ENCODE results near the gene OR1A2. TPM values are rescaled to one million over a fixed set of nuclear protein-coding genes. Genes with fewer than 3 reads are reported as not detected.

OR1A2 gene
- total and polyA plus RNA-seq, 2 of the 8 experiments (the other 6 are each of a cell fraction or from before 2014, with no cell fraction given), result not detected

DNA sequence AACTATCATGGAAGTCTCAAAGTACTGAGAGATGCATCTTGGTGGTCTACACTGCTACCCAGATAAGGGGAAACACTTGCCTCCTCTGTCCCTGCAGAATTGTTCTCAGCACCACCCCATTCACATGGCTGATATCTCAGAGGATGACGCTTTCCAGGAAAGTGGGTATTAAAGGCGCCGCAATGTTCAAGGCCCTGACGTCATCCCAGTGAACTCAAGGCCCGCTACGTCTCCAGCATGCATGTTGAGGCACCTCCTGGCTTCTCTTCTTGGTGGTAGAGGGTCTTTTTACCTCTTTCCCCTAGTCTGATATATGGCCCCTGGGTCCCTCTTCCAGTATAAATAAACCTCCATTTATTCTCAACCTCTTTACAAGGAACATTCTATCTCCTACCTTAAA lies 11.2 kb downstream of the OR1A2 start:
- POLR2A ChIA-PET (ENCODE audit: partially characterized antibody), result no interaction called here
- H3K18ac ChIP-seq (ENCODE audit: extremely low read depth, low read length), result no peak overlapping the region
- no peaks in the 10 kb centered on the region for H3K4me1 ChIP-seq (replicated peaks in 1 of 4; ENCODE audit: control insufficient read depth in 3 of 4, insufficient read depth in 4 of 4, low read length in 3 of 4)
- H4K91ac ChIP-seq (replicated peaks; ENCODE audit: insufficient read length, low read length), result no peak overlapping the region
- no peak overlapping the region for H3K23ac ChIP-seq (ENCODE audit: insufficient read length)
- H3K27me3 ChIP-seq (replicated peaks in 1 of 4; ENCODE audit: control insufficient read depth in 3 of 4, extremely low read depth in 1 of 4, insufficient read depth in 3 of 4, low read length in 3 of 4), result no peaks in the 10 kb centered on the region
- no peak overlapping the region for H2AFZ ChIP-seq (ENCODE audit: low read length)
- H2BK5ac ChIP-seq (ENCODE audit: low read depth, low read length), result no peak overlapping the region
- FAIRE-seq, result no peak
- H3K4me2 ChIP-seq (ENCODE audit: insufficient read depth in 1 of 2, low read depth in 2 of 2, low read length in 2 of 2), result no peak overlapping the region
- H3K79me2 ChIP-seq (ENCODE audit: control insufficient read depth in 1 of 2, insufficient read depth in 2 of 2, low read length in 2 of 2), result no peaks in the 10 kb centered on the region
- H3K4ac ChIP-seq (replicated peaks; ENCODE audit: insufficient read length, low read depth, low read length), result no peak overlapping the region
- H2BK15ac ChIP-seq (ENCODE audit: low read length), result no peak overlapping the region
- H3K9me3 ChIP-seq (ENCODE audit: insufficient read depth in 2 of 2, low read depth in 1 of 2, low read length in 1 of 2), result peaks cover 17 to 29% of the 10 kb centered on the region in 2 experiments; a peak in 3 of 4 replicates
- no peak overlapping the region for H2BK12ac ChIP-seq (ENCODE audit: low read depth, low read length)
- no peaks in the 10 kb centered on the region for H4K20me1 ChIP-seq (replicated peaks in 1 of 2; ENCODE audit: control insufficient read depth in 1 of 2, insufficient read depth in 2 of 2, low read length in 2 of 2)
- no peak overlapping the region for H2AK5ac ChIP-seq (ENCODE audit: low read depth, low read length)
- H3K56ac ChIP-seq (replicated peaks; ENCODE audit: insufficient read length, low read depth, low read length), result no peak overlapping the region
- CTCF ChIA-PET (ENCODE audit: partially characterized antibody), result no interaction called here
- no peak for DNase-seq (ENCODE audit: low read depth in 1 of 2, low spot score in 2 of 2)
- no peak overlapping the region; a peak in 1 of 8 replicates for H3K4me3 ChIP-seq (ENCODE audit: extremely low read depth in 1 of 4, insufficient read depth in 2 of 4, low read depth in 3 of 4, low read length in 4 of 4)
- H2BK120ac ChIP-seq (replicated peaks; ENCODE audit: low read depth, low read length), result no peak overlapping the region
- no peak overlapping the region for H4K5ac ChIP-seq (ENCODE audit: insufficient read length, low read depth, low read length)
- H3K36me3 ChIP-seq (ENCODE audit: control insufficient read depth in 2 of 4, insufficient read depth in 4 of 4, low read length in 3 of 4), result no peaks in the 10 kb centered on the region
- no peak overlapping the region for H3K9ac ChIP-seq (replicated peaks in 1 of 4; ENCODE audit: extremely low read depth in 1 of 4, low read depth in 3 of 4, low read length in 3 of 4)
- H3K14ac ChIP-seq (ENCODE audit: insufficient read length), result no peak overlapping the region
- no peak overlapping the region for H4K8ac ChIP-seq (ENCODE audit: extremely low read depth, insufficient read depth, low read length)
- H3K23me2 ChIP-seq (ENCODE audit: low read depth, low read length), result no peaks in the 10 kb centered on the region
- H3K79me1 ChIP-seq (ENCODE audit: low read depth, low read length), result no peaks in the 10 kb centered on the region
- H3K27ac ChIP-seq (ENCODE audit: low read depth, low read length), result no peak overlapping the region
- WGBS, 2 experiments (ENCODE audit: extremely low coverage in 1 of 2, insufficient coverage in 1 of 2, insufficient read length in 1 of 2, insufficient replicate concordance in 2 of 2, low coverage in 1 of 2, low lambda C conversion rate in 2 of 2, missing lambda C conversion rate in 1 of 2), result 84% methylated on average over 6 of the region's 6 CpGs; no CpG with 5 or more reads in 1 of the 2 experiments
- no peak overlapping the region for H2BK20ac ChIP-seq (ENCODE audit: low read length)
- no peak for TF ChIP-seq BCL11A (IDR thresholded peaks at IDR 0.05; ENCODE audit: low read depth in 2 of 2, low read length in 2 of 2)
- no peak for TF ChIP-seq ZNF274 (IDR thresholded peaks at IDR 0.05; ENCODE audit: borderline replicate concordance, extremely low read depth, low read length)
- no peak for TF ChIP-seq BRCA1 (IDR thresholded peaks at IDR 0.05; ENCODE audit: low read depth, low read length)
- TF ChIP-seq TBP (IDR thresholded peaks at IDR 0.05; ENCODE audit: low read depth, low read length), result no peak
- TF ChIP-seq GTF2F1 (IDR thresholded peaks at IDR 0.05; ENCODE audit: borderline replicate concordance, low read depth, low read length), result no peak
- TF ChIP-seq POU5F1 (IDR thresholded peaks at IDR 0.05; ENCODE audit: low read depth, low read length), result no peak
- TF ChIP-seq SIN3A (conservative IDR thresholded peaks at IDR 0.05 in 1 of 2, IDR thresholded peaks at IDR 0.05 in 1 of 2; ENCODE audit: low read depth in 1 of 2, low read length in 2 of 2), result no peak
- TF ChIP-seq SUZ12 (IDR thresholded peaks at IDR 0.05; ENCODE audit: low read length), result no peak
- TF ChIP-seq RXRA (IDR thresholded peaks at IDR 0.05; ENCODE audit: insufficient read depth, low read depth, low read length), result no peak
- TF ChIP-seq NANOG (IDR thresholded peaks at IDR 0.05; ENCODE audit: insufficient read depth, low read depth, low read length, poor library complexity, severe bottlenecking), result no peak
- TF ChIP-seq KDM1A (IDR thresholded peaks at IDR 0.05; ENCODE audit: borderline replicate concordance, low read length), result no peak
- no peak for TF ChIP-seq CTBP2 (IDR thresholded peaks at IDR 0.05; ENCODE audit: borderline replicate concordance, insufficient read depth, insufficient read length, low read length)
- no peak for TF ChIP-seq CBX8 (IDR thresholded peaks at IDR 0.05; ENCODE audit: borderline replicate concordance, low read depth, low read length)
- TF ChIP-seq KDM5A (IDR thresholded peaks at IDR 0.05; ENCODE audit: low read length), result no peak

All from H1 (cell line).